Peyer's patch (tissue), 4 donors: Measurements from ENCODE around the gene CD99. TPM values are rescaled to one million over a fixed set of nuclear protein-coding genes. Genes with fewer than 3 reads are reported as not detected.
A peak's percentile ranks its signal among the peaks of the same experiment; 100 is the strongest.
"Not testable (repeated sequence)": the region's sequence is repeated elsewhere in the genome, so short reads cannot be mapped to it uniquely, and the experiment has no call there.

Experiments
- DNase-seq, 3 donors: peaks; one replicate each; pipeline ENCODE4 v3.0.0-alpha.2; 2017 to 2019
- H3K27ac ChIP-seq, 4 donors: fragments of 200-600 bp; sonication (generic); one replicate each; pipeline ENCODE4 v1.5.1; 2016 to 2019
- H3K27me3 ChIP-seq, 2 donors: fragments of 200-600 bp; sonication (generic); one replicate each; pipeline ENCODE4 v1.5.1; 2019
- H3K36me3 ChIP-seq, 3 donors: fragments of 200-600 bp; sonication (generic); one replicate each; pipeline ENCODE4 v1.5.1; 2016 to 2019
- H3K4me1 ChIP-seq, 4 donors: fragments of 200-600 bp; sonication (generic); one replicate each; pipeline ENCODE4 v1.5.1; 2016 to 2019
- H3K4me3 ChIP-seq, 4 donors: fragments of 200-600 bp; sonication (generic); 1 replicate in 3 of 4; 2 replicates in 1 of 4; pipeline ENCODE4 v1.5.1; 2016 to 2019; ENCODE audit warnings: mild to moderate bottlenecking in 1 of 4
- H3K9me3 ChIP-seq, 4 donors: fragments of 200-600 bp; sonication (generic); one replicate each; pipeline ENCODE4 v1.5.1; 2016 to 2019; ENCODE audit warnings: mild to moderate bottlenecking in 1 of 4
- CTCF ChIP-seq, 6 experiments: fragments of 450-650 bp in 4 of 6; fragments of 200-600 bp in 2 of 6; sonication (generic) in 1 of 6; IDR thresholded peaks; one replicate each; pipeline ENCODE4 v1.5.1; 2017 to 2019; ENCODE audit warnings: antibody characterized with exemption in 6 of 6, mild to moderate bottlenecking in 3 of 6, moderate library complexity in 1 of 6
- POLR2A ChIP-seq, 2 donors: fragments of 450-650 bp; IDR thresholded peaks; one replicate each; pipeline ENCODE4 v1.5.1; 2017; ENCODE audit warnings: antibody characterized with exemption in 2 of 2, mild to moderate bottlenecking in 2 of 2, moderate library complexity in 2 of 2
- total RNA-seq, 4 donors: library from RNA; depleted of rRNA; stranded (reverse); fragments of >200 nt; gene quantifications; one replicate each; pipeline ENCODE4 v1.1.0, GENCODE V29; 2016

Gene CD99
- total RNA-seq, 4 donors from 2014 or later, result 129 to 209 (median 175) TPM

- no peak overlapping the region for H3K27ac ChIP-seq
- no peaks in the 10 kb centered on the region for H3K9me3 ChIP-seq
- no peaks in the 10 kb centered on the region for H3K27me3 ChIP-seq
- peak in 1 of 3 donors; percentile 38 for DNase-seq
- H3K4me1 ChIP-seq, result no peaks in the 10 kb centered on the region
- H3K36me3 ChIP-seq, result peaks cover 0 to 97% (median 0%) of the 10 kb centered on the region in 3 donors
- H3K4me3 ChIP-seq, result no peak overlapping the region
- TF ChIP-seq CTCF (IDR thresholded peaks at IDR 0.05) (no peak), POLR2A (IDR thresholded peaks at IDR 0.05) (no peak)
Observed at GRCh38 chrX:2723286-2723879, 32.3 kb downstream of the CD99 start.

- DNase-seq, H3K27me3 ChIP-seq, H3K4me1 ChIP-seq, H3K9me3 ChIP-seq, H3K4me3 ChIP-seq, H3K27ac ChIP-seq: not testable (repeated sequence)
- peaks cover 0 to 93% (median 0%) of the 10 kb centered on the region in 3 donors for H3K36me3 ChIP-seq
Observed at GRCh38 chrX:2727264-2727663, 36.2 kb downstream of the CD99 start.

DNA sequence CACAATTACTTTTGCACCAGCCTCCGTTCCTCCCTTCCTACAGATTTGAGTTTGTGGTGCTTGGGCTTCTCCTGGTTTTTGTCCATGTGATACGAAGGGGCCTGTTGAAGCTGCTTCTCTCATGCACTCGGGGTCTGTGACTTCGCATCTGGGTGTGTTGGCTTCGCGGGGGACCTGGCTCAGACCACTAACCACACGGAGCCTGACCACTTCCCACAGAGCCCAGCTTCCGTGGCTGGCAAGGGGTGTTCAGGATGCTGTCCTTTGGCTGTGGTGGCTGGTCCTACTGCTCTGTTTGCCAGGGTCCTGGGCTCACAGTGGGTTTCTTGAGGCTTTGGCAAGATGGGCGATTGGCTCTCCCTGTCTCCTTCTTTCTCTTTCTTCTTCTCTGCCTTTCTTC lies 41.0 kb downstream of the CD99 start:
- Histone ChIP-seq H3K36me3 (peaks cover 0 to 82% (median 0%) of the 10 kb centered on the region in 3 donors), H3K9me3 (no peaks in the 10 kb centered on the region), H3K4me3 (no peak overlapping the region), H3K4me1 (no peaks in the 10 kb centered on the region), H3K27me3 (no peaks in the 10 kb centered on the region), H3K27ac (no peak overlapping the region)
- DNase-seq, result no peak
- TF ChIP-seq POLR2A (IDR thresholded peaks at IDR 0.05) (no peak), CTCF (IDR thresholded peaks at IDR 0.05) (no peak)

DNA sequence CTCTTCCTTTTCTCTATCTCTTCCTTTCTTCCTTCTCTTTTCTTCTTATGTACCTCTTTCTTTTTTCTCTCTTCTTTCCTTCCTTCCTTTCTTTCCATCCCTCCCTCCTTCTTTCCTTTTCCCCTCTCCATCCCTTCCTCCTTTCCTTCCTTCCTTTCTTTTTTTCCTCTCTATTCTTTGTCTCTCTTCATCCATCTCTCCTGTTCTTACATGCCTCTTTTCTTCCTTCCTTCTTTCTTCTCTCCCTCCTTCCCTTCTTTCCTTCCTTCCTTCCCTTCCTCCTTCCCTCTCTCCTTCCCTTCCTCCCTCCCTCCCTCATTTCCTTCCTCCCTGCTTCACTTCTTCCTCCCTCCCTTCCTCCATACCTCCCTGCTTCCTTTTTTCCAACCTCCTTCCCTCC lies 41.6 kb downstream of the CD99 start:
- Histone ChIP-seq H3K27ac (no peak overlapping the region), H3K4me1 (no peaks in the 10 kb centered on the region), H3K36me3 (peaks cover 0 to 76% (median 0%) of the 10 kb centered on the region in 3 donors), H3K4me3 (no peak overlapping the region), H3K27me3 (no peaks in the 10 kb centered on the region), H3K9me3 (no peaks in the 10 kb centered on the region)
- DNase-seq, result no peak
- TF ChIP-seq CTCF (IDR thresholded peaks at IDR 0.05) (no peak), POLR2A (IDR thresholded peaks at IDR 0.05) (no peak)

DNA sequence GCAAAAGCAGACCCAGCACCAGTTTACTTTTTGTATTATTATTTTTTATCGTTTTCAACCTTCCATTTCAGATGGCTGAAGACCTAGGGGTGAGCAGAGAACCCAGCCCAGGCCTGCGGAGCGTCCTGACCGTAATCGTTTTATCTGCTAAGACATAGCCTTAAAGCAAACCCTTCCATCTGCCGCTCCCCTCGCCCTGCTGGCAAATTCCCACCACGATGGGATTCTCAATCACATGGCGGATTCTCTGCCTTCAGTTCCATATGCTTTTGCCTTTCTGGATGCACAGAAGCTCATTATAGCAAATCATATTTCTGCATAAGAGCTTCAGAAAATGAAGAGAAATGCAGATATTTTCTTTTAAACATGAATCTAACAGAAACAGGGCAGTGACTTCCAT lies 42.2 kb downstream of the CD99 start:
- no peak for DNase-seq
- no peaks in the 10 kb centered on the region for H3K4me1 ChIP-seq
- H3K36me3 ChIP-seq, result peaks cover 0 to 75% (median 0%) of the 10 kb centered on the region in 3 donors
- H3K9me3 ChIP-seq, result no peaks in the 10 kb centered on the region
- H3K27me3 ChIP-seq, result no peaks in the 10 kb centered on the region
- TF ChIP-seq CTCF (IDR thresholded peaks at IDR 0.05) (no peak), POLR2A (IDR thresholded peaks at IDR 0.05) (no peak)
- no peak overlapping the region for H3K4me3 ChIP-seq
- H3K27ac ChIP-seq, result no peak overlapping the region

DNA sequence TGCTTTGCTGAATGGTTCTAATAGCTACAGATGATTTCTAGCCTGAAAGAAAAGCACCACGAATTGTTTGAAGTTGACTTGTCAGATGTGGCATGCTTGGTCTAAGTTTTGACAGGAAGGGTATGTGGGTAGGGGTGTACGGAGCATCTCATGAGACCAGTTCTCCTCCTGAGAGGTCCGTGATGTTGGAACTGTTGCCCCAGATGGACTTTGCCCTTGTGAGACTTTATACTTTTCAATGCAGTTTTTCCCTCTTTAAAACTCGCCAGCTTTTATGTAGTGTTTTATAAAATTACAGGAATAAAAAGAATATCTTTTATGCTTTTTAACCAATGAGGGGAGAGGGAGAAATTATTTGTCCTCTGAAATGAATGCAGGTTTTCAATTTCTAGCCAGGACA lies 44.2 kb downstream of the CD99 start:
- no peak overlapping the region for H3K27ac ChIP-seq
- H3K36me3 ChIP-seq, result peaks cover 0 to 75% (median 0%) of the 10 kb centered on the region in 3 donors
- no peaks in the 10 kb centered on the region for H3K4me1 ChIP-seq
- H3K27me3 ChIP-seq, result no peaks in the 10 kb centered on the region
- TF ChIP-seq CTCF (IDR thresholded peaks at IDR 0.05), result no peak
- TF ChIP-seq POLR2A (IDR thresholded peaks at IDR 0.05), result no peak
- DNase-seq, result no peak
- H3K4me3 ChIP-seq, result no peak overlapping the region
- no peaks in the 10 kb centered on the region for H3K9me3 ChIP-seq
